Progenitor cell of endocrine pancreas (in vitro differentiated cells): Measurements from ENCODE around the gene SERPINA1. TPM values are rescaled to one million over a fixed set of nuclear protein-coding genes. Genes with fewer than 3 reads are reported as not detected.

Experiments
- DNase-seq: peaks from one replicate; pipeline ENCODE4 v3.0.0; 2021; ENCODE audit warnings: low spot score; ENCODE audit not compliant: unreplicated experiment
- H3K27ac Mint-ChIP-seq: 2 replicates; pipeline ENCODE4 v1.8.0; 2021; ENCODE audit warnings: mild to moderate bottlenecking, moderate library complexity, mixed read lengths
- H3K27me3 Mint-ChIP-seq: 2 replicates; pipeline ENCODE4 v1.8.0; 2021; ENCODE audit warnings: mixed read lengths
- H3K36me3 Mint-ChIP-seq: 2 replicates; pipeline ENCODE4 v1.8.0; 2022; ENCODE audit warnings: mixed read lengths; ENCODE audit not compliant: insufficient read depth
- H3K4me1 Mint-ChIP-seq: 2 replicates; pipeline ENCODE4 v1.8.0; 2021; ENCODE audit warnings: low read depth, mixed read lengths
- H3K4me3 Mint-ChIP-seq: 2 replicates; pipeline ENCODE4 v1.8.0; 2021; ENCODE audit warnings: low read depth, mild to moderate bottlenecking, moderate library complexity, mixed read lengths
- H3K9me3 Mint-ChIP-seq: 2 replicates; pipeline ENCODE4 v1.8.0; 2021; ENCODE audit warnings: low read depth, mixed read lengths
- CTCF ChIP-seq: fragments of 200-600 bp; sonication (generic); IDR thresholded peaks from one replicate; pipeline ENCODE4 v1.5.0; 2021; ENCODE audit warnings: antibody characterized with exemption, mild to moderate bottlenecking; ENCODE audit not compliant: unreplicated experiment
- total RNA-seq: library from RNA; stranded (reverse); gene quantifications from 2 replicates; pipeline ENCODE4 v1.2.1, GENCODE V29; 2021

Gene SERPINA1
- total RNA-seq, 1 donor from 2014 or later: 411 TPM

GRCh38 chr14:94382099-94382715 lies 6.2 kb downstream of the SERPINA1 start:
- Mint-ChIP-seq H3K4me3 (no peak overlapping the region), H3K27me3 (no peaks in the 10 kb centered on the region), H3K4me1 (peaks cover 20% of the 10 kb centered on the region), H3K36me3 (peaks cover 17% of the 10 kb centered on the region), H3K27ac (peak overlapping the region; percentile 60), H3K9me3 (no peaks in the 10 kb centered on the region)
- DNase-seq: no peak
- TF ChIP-seq CTCF: no peak

- DNase-seq: no peak
- Mint-ChIP-seq H3K4me3 (no peak overlapping the region), H3K27me3 (no peaks in the 10 kb centered on the region), H3K27ac (peak overlapping the region; percentile 60), H3K4me1 (peaks cover 15% of the 10 kb centered on the region), H3K36me3 (peaks cover 22% of the 10 kb centered on the region), H3K9me3 (no peaks in the 10 kb centered on the region)
- TF ChIP-seq CTCF: no peak
These were observed 7.0 kb downstream of the SERPINA1 start for GRCh38 chr14:94381149-94382030.

GRCh38 chr14:94380225-94381148 lies 7.9 kb downstream of the SERPINA1 start:
- Mint-ChIP-seq H3K27me3 (no peaks in the 10 kb centered on the region), H3K27ac (no peak overlapping the region), H3K4me1 (peaks cover 9% of the 10 kb centered on the region), H3K36me3 (peaks cover 22% of the 10 kb centered on the region), H3K4me3 (no peak overlapping the region), H3K9me3 (no peaks in the 10 kb centered on the region)
- no peak for TF ChIP-seq CTCF
- no peak for DNase-seq

GRCh38 chr14:94379291-94380224 lies 8.8 kb downstream of the SERPINA1 start:
- H3K9me3 Mint-ChIP-seq: no peaks in the 10 kb centered on the region
- TF ChIP-seq CTCF: no peak
- DNase-seq: no peak
- peaks cover 22% of the 10 kb centered on the region for H3K36me3 Mint-ChIP-seq
- no peak overlapping the region for H3K27ac Mint-ChIP-seq
- H3K4me3 Mint-ChIP-seq: no peak overlapping the region
- H3K27me3 Mint-ChIP-seq: no peaks in the 10 kb centered on the region
- H3K4me1 Mint-ChIP-seq: peaks cover 11% of the 10 kb centered on the region
